Memory B cell (primary cell): ENCODE results near the gene MC1R.
A peak's percentile ranks its signal among the peaks of the same experiment; 100 is the strongest.
"Not testable (repeated sequence)": the region's sequence is repeated elsewhere in the genome, so short reads cannot be mapped to it uniquely, and the experiment has no call there.

Experiments used
- ATAC-seq: fragments of 150-1000 bp; cut with Tn5 transposase; 2 replicates; pipeline ENCODE4 v1.10.0; 2021; ENCODE audit warnings: low read depth, mild to moderate bottlenecking, moderate library complexity
- DNase-seq, 2 donors: peaks; one replicate each; pipeline ENCODE4 v3.0.0; 2022; ENCODE audit warnings: low spot score in 2 of 2
- H3K27ac Mint-ChIP-seq: one replicate; pipeline ENCODE4 v1.8.0; 2022; ENCODE audit warnings: mild to moderate bottlenecking, moderate library complexity, mixed read lengths
- H3K27me3 Mint-ChIP-seq: one replicate; pipeline ENCODE4 v1.8.0; 2022; ENCODE audit warnings: mixed read lengths
- H3K36me3 Mint-ChIP-seq: one replicate; pipeline ENCODE4 v1.8.0; 2022; ENCODE audit warnings: mild to moderate bottlenecking, mixed read lengths
- H3K4me1 Mint-ChIP-seq: one replicate; pipeline ENCODE4 v1.8.0; 2022; ENCODE audit warnings: mixed read lengths
- H3K4me3 Mint-ChIP-seq: one replicate; pipeline ENCODE4 v1.8.0; 2022; ENCODE audit warnings: mild to moderate bottlenecking, moderate library complexity, mixed read lengths
- H3K9me3 Mint-ChIP-seq: one replicate; pipeline ENCODE4 v1.8.0; 2022; ENCODE audit warnings: mixed read lengths

Gene MC1R

DNA sequence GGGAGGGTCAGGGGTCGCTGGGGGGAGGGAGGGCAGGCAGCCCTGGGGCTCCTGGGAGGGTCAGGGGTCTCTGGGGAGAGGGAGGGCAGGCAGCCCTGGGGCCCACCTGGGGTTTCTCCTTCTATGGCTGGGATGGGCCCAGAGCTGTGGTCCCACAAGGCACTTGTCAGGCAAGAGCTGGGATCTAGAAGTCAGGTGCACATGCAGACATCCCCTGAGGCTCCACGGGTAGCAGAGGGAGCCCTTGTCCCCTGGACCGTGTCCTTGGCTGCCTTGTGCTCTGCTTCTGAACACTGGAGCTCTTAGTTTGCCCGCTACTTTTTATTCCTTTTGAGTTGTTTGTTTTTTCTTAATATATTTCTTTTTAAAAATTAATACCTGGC is 6.3 kb downstream of the MC1R start:
- H3K9me3 Mint-ChIP-seq = no peaks in the 10 kb centered on the region
- ATAC-seq (no peak), DNase-seq (no peak)
- H3K4me3 Mint-ChIP-seq = no peak overlapping the region
- H3K4me1 Mint-ChIP-seq = peaks cover 8% of the 10 kb centered on the region
- no peak overlapping the region for H3K27ac Mint-ChIP-seq
- peaks cover 11% of the 10 kb centered on the region for H3K27me3 Mint-ChIP-seq
- peaks cover 1% of the 10 kb centered on the region for H3K36me3 Mint-ChIP-seq

DNA sequence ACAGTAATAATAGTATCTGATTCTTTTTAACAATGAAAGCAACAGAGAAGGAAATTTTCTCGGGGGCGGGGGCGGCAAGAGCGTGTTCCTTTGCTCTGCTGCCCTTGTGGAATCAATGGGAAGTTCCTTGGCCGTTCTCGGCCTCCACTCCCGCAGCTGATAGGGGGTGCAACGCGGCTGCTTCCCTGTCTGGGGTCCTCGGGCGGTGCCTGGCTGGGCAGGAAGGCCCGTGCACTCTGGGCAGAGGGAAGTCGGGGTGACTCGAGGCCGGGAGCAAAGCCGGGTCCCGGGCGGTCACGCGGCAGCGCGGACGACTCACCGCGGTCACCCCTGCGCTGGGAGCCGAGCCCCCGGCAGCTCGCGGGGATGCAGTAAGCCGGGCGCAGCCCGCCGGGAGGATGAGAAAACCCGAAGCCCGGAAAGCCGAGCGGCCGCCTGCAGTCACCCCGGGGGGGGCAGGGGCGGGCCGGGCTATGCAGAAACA is 7.0 kb downstream of the MC1R start:
- peaks cover 9% of the 10 kb centered on the region for H3K27me3 Mint-ChIP-seq
- DNase-seq (no peak), ATAC-seq (peak; percentile 4)
- H3K27ac Mint-ChIP-seq = no peak overlapping the region
- H3K9me3 Mint-ChIP-seq = no peaks in the 10 kb centered on the region
- H3K4me3 Mint-ChIP-seq = no peak overlapping the region
- H3K36me3 Mint-ChIP-seq = peaks cover 2% of the 10 kb centered on the region
- H3K4me1 Mint-ChIP-seq = peaks cover 6% of the 10 kb centered on the region

DNA sequence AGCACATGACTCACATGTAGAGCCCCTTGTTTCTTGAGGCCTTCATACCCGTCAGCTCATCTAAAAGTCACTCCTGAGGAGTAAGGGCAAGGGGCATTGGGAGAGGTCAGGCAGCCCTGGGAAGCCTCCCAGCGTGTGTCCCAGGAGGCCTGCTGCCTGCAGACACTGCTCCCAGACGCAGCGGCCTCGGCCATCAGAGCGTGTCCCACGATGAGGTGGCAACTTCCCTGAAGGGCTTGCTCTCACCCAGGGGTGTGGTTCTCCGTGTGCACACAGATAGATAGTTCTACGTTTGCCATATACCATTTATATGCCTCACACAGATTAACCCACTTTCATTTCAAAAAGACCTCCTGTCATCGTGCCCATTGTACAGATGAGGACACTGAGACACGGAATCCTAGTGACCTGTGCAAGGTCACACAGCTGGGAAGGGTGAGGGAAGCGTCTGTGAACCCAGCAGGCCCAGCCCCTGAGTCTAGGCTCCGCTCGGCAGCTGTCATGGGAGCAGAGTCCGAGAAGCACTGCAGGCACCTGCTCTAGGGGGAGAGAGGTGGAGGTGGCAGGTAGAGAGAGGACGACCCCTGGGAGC is 12.7 kb downstream of the MC1R start:
- H3K4me3 Mint-ChIP-seq = no peak overlapping the region
- ATAC-seq = no peak
- H3K36me3 Mint-ChIP-seq = peaks cover 2% of the 10 kb centered on the region

DNA sequence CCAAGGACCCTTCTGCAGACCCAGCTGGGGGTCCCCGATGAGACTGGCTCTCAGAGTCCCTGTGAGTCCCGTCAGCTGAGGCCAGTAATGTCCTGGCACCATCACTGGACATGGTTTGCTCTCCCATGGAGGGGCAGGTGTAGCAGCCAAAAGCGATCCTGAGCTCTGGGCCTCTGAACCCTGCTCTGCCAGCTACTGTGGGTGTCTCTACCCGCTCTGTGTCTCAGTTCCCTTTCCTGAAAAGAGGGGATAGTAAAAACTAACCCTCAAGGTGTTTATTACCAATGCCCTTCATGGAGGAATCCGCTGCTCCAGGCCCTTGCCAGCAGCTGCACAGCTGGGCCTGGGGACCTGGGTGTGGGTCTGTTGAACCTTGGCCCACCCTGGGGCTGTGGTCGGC is 13.3 kb downstream of the MC1R start:
- no peak for ATAC-seq
- H3K27me3 Mint-ChIP-seq = peaks cover 9% of the 10 kb centered on the region
- H3K9me3 Mint-ChIP-seq = no peaks in the 10 kb centered on the region
- no peak overlapping the region for H3K4me3 Mint-ChIP-seq
- no peak for DNase-seq
- H3K27ac Mint-ChIP-seq = no peak overlapping the region
- H3K4me1 Mint-ChIP-seq = peaks cover 8% of the 10 kb centered on the region
- H3K36me3 Mint-ChIP-seq = peaks cover 2% of the 10 kb centered on the region

More for the DNA sequence above, 12.7 kb downstream of the MC1R start:
- DNase-seq = no peak
- H3K27me3 Mint-ChIP-seq = peaks cover 9% of the 10 kb centered on the region
- no peak overlapping the region for H3K27ac Mint-ChIP-seq
- peaks cover 8% of the 10 kb centered on the region for H3K4me1 Mint-ChIP-seq
- no peaks in the 10 kb centered on the region for H3K9me3 Mint-ChIP-seq

DNA sequence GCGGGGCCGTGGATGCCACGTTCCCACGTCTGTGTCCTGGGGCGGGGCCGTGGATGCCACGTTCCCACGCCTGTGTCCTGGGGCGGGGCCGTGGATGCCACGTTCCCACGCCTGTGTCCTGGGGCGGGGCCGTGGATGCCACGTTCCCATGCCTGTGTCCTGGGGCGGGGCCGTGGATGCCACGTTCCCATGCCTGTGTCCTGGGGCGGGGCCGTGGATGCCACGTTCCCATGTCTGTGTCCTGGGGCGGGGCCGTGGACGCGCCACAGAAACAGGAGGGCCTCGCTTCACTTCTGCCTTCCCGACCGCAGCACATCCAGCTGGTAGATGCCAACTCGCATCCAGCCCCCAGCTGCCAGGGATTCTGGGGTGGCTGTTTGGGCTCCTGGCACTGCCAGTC is 15.4 kb downstream of the MC1R start:
- H3K36me3 Mint-ChIP-seq, H3K4me1 Mint-ChIP-seq, DNase-seq, H3K27me3 Mint-ChIP-seq, ATAC-seq, H3K27ac Mint-ChIP-seq, H3K4me3 Mint-ChIP-seq, H3K9me3 Mint-ChIP-seq: not testable (repeated sequence)

- Mint-ChIP-seq H3K9me3 (no peaks in the 10 kb centered on the region), H3K27ac (no peak overlapping the region), H3K4me3 (no peak overlapping the region), H3K27me3 (peaks cover 6% of the 10 kb centered on the region), H3K4me1 (peaks cover 8% of the 10 kb centered on the region), H3K36me3 (peaks cover 2% of the 10 kb centered on the region)
- ATAC-seq (no peak), DNase-seq (no peak)
Measured at GRCh38 chr16:89934611-89935553, 16.2 kb downstream of the MC1R start.

- not testable (repeated sequence) for H3K27me3 Mint-ChIP-seq
Measured at GRCh38 chr16:89935620-89936019, 17.0 kb downstream of the MC1R start.

DNA sequence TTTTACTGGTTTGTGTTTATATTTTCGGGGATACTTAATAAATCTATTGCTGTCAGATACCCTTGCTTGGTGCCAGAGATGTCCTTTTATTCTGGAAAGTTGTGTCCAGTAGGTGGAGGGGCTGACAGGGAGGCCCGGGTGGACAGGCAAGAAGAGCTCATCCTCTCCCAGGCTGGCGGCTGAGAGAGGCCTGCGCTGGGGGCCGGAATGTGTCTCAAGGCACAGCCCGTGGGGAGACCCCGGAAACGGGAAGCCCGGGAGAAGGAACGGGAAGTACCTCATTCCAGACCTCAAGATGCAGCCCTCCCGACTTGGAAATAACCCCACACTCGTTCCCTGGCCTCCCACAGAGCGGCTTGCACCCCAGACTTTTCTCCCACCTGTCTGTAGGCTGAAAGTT is 17.4 kb downstream of the MC1R start:
- Mint-ChIP-seq H3K36me3 (no peaks in the 10 kb centered on the region), H3K27me3 (peaks cover 2% of the 10 kb centered on the region), H3K4me3 (no peak overlapping the region), H3K9me3 (no peaks in the 10 kb centered on the region), H3K4me1 (peaks cover 5% of the 10 kb centered on the region), H3K27ac (no peak overlapping the region)
- DNase-seq (no peak), ATAC-seq (no peak)

More at GRCh38 chr16:89935620-89936019, 17.0 kb downstream of the MC1R start:
- not testable (repeated sequence) for DNase-seq, H3K9me3 Mint-ChIP-seq, H3K27ac Mint-ChIP-seq, ATAC-seq, H3K4me1 Mint-ChIP-seq, H3K36me3 Mint-ChIP-seq, H3K4me3 Mint-ChIP-seq

- no peak for ATAC-seq
- no peaks in the 10 kb centered on the region for H3K36me3 Mint-ChIP-seq
- no peak overlapping the region for H3K4me3 Mint-ChIP-seq
- no peak overlapping the region for H3K27ac Mint-ChIP-seq
- no peaks in the 10 kb centered on the region for H3K9me3 Mint-ChIP-seq
- no peaks in the 10 kb centered on the region for H3K27me3 Mint-ChIP-seq
- DNase-seq = no peak
- peaks cover under 1% of the 10 kb centered on the region for H3K4me1 Mint-ChIP-seq
Measured at GRCh38 chr16:89936508-89936907, 17.8 kb downstream of the MC1R start.

GRCh38 chr16:89936981-89937380 is 18.3 kb downstream of the MC1R start:
- Mint-ChIP-seq H3K4me3 (no peak overlapping the region), H3K36me3 (no peaks in the 10 kb centered on the region), H3K27ac (no peak overlapping the region)

DNA sequence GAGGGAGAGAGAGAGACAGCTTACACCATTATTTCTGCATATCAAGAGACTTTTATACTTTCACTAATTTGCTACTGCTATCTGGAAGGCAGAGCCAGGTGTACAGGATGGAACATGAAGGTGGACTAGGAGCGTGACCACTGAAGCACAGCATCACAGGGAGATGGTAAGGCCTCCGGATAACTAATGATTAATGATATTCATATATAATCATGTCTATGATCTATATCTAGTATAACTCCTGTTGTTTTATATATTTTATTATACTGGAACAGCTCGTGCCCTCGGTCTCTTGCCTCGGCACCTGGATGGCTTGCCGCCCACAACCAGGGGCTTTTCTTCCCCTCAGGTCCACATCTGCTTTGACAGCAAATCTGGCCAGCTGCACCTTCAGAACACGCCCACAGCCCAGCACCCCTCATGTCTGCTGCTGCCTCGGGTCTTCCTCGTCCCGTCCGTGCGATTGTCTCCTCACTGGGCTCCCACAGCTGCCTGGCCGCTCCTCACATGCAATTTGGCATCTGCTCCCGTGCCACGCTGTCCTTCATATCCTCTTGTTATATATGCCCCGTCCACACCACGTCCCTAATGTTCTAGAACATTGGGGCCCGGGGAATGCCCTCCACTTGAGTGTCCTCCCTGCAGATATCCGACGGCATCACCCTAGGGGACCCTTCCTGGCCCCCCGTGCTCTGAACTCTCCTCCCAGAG is 19.7 kb downstream of the MC1R start:
- no peaks in the 10 kb centered on the region for H3K36me3 Mint-ChIP-seq
- ATAC-seq = no peak

More at GRCh38 chr16:89936981-89937380, 18.3 kb downstream of the MC1R start:
- Mint-ChIP-seq H3K9me3 (no peaks in the 10 kb centered on the region), H3K4me1 (no peaks in the 10 kb centered on the region), H3K27me3 (peaks cover 2% of the 10 kb centered on the region)
- ATAC-seq (no peak), DNase-seq (no peak)

GRCh38 chr16:89944773-89945172 is 26.1 kb downstream of the MC1R start:
- H3K36me3 Mint-ChIP-seq = peaks cover 2% of the 10 kb centered on the region
- H3K4me1 Mint-ChIP-seq = peaks cover 25% of the 10 kb centered on the region
- no peak for DNase-seq
- H3K4me3 Mint-ChIP-seq = no peak overlapping the region
- peaks cover 4% of the 10 kb centered on the region for H3K9me3 Mint-ChIP-seq
- no peak overlapping the region for H3K27ac Mint-ChIP-seq
- no peak for ATAC-seq
- H3K27me3 Mint-ChIP-seq = peaks cover 21% of the 10 kb centered on the region

More for the DNA sequence above, 19.7 kb downstream of the MC1R start:
- H3K27me3 Mint-ChIP-seq = peaks cover 3% of the 10 kb centered on the region
- H3K4me1 Mint-ChIP-seq = no peaks in the 10 kb centered on the region
- no peak overlapping the region for H3K4me3 Mint-ChIP-seq
- H3K9me3 Mint-ChIP-seq = no peaks in the 10 kb centered on the region
- H3K27ac Mint-ChIP-seq = no peak overlapping the region
- DNase-seq = no peak

GRCh38 chr16:89945654-89946053 is 27.0 kb downstream of the MC1R start:
- peaks cover 4% of the 10 kb centered on the region for H3K9me3 Mint-ChIP-seq
- DNase-seq (no peak), ATAC-seq (no peak)
- H3K36me3 Mint-ChIP-seq = peaks cover 2% of the 10 kb centered on the region
- H3K4me3 Mint-ChIP-seq = no peak overlapping the region
- H3K27ac Mint-ChIP-seq = no peak overlapping the region
- H3K27me3 Mint-ChIP-seq = peaks cover 21% of the 10 kb centered on the region
- peaks cover 28% of the 10 kb centered on the region for H3K4me1 Mint-ChIP-seq

DNA sequence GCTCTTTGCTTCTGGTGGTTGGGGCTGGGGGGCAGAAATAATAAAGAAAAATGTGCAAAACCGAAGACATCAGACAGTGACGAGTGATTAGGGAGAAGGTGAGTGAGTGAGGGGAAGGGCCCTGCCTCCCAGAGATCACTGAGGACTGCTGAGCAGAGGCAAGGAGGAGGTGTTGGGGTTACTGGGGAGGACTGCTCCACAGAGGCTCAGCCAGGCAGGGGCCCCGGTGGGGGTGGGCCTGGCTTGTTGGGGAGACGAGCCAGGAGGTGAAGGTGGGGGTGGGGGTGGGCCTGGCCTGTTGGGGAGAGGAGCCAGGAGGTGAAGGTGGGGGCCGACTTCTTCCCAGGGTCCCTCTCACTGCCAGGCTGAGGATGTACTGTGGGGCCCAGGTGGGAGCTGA is 27.9 kb downstream of the MC1R start:
- Mint-ChIP-seq H3K4me1 (peaks cover 29% of the 10 kb centered on the region), H3K9me3 (peaks cover 4% of the 10 kb centered on the region), H3K27me3 (peaks cover 21% of the 10 kb centered on the region), H3K36me3 (peaks cover 2% of the 10 kb centered on the region), H3K4me3 (peak overlapping the region; percentile 28), H3K27ac (no peak overlapping the region)
- DNase-seq (no peak), ATAC-seq (no peak)
